Astrocyte (in vitro differentiated cells and primary cell): ENCODE results near the gene CSMD2. TPM values are rescaled to one million over a fixed set of nuclear protein-coding genes. Genes with fewer than 3 reads are reported as not detected.
A peak's percentile ranks its signal among the peaks of the same experiment; 100 is the strongest.

Experiments
- DNase-seq: peaks from one replicate; pipeline ENCODE4 v3.0.0-alpha.2; 2010; ENCODE audit warnings: low read depth
- FAIRE-seq: peaks from 2 replicates; lab custom pipeline; 2011; peaks lifted over from hg19 to GRCh38; lab: Jason Lieb, UNC
- H2AFZ ChIP-seq: 2 replicates; pipeline ENCODE4 v1.6.0; 2012; ENCODE audit warnings: low read depth, low read length, inconsistent platforms
- H3K27ac ChIP-seq: 2 replicates; pipeline ENCODE4 v1.5.1; 2011; ENCODE audit warnings: low read depth, low read length, inconsistent platforms
- H3K27me3 ChIP-seq: 2 replicates; pipeline ENCODE4 v1.6.0; 2011; ENCODE audit warnings: low read length, inconsistent platforms; ENCODE audit not compliant: insufficient read depth
- H3K36me3 ChIP-seq: 2 replicates; pipeline ENCODE4 v1.5.1; 2011; ENCODE audit warnings: low read length, inconsistent platforms; ENCODE audit not compliant: insufficient read depth
- H3K4me1 ChIP-seq: 2 replicates; pipeline ENCODE4 v1.5.1; 2011; ENCODE audit warnings: low read length, inconsistent platforms; ENCODE audit not compliant: insufficient read depth
- H3K4me2 ChIP-seq: 2 replicates; pipeline ENCODE4 v1.6.0; 2012; ENCODE audit warnings: low read length, inconsistent platforms
- H3K4me3 ChIP-seq: 2 replicates; pipeline ENCODE4 v1.5.1; 2011; ENCODE audit warnings: low read depth, mild to moderate bottlenecking, low read length, inconsistent platforms; ENCODE audit not compliant: insufficient read depth
- H3K79me2 ChIP-seq: 2 replicates; pipeline ENCODE4 v1.6.0; 2012; ENCODE audit warnings: mild to moderate bottlenecking, low read length, inconsistent platforms; ENCODE audit not compliant: insufficient read depth
- H3K9ac ChIP-seq: 2 replicates; pipeline ENCODE4 v1.6.0; 2012; ENCODE audit warnings: mild to moderate bottlenecking, low read length, inconsistent platforms
- H3K9me3 ChIP-seq: 2 replicates; pipeline ENCODE4 v1.5.1; 2012; ENCODE audit warnings: low read depth, mild to moderate bottlenecking, low read length, inconsistent platforms; ENCODE audit not compliant: insufficient read depth
- H4K20me1 ChIP-seq: 2 replicates; pipeline ENCODE4 v1.6.0; 2012; ENCODE audit warnings: low read length, inconsistent platforms; ENCODE audit not compliant: insufficient read depth
- H3K27ac Mint-ChIP-seq: one replicate; pipeline ENCODE4 v1.8.0; 2021; ENCODE audit warnings: mild to moderate bottlenecking, mixed read lengths; ENCODE audit not compliant: unreplicated experiment
- H3K27me3 Mint-ChIP-seq: one replicate; pipeline ENCODE4 v1.8.0; 2021; ENCODE audit warnings: low read depth, mixed read lengths; ENCODE audit not compliant: unreplicated experiment
- H3K36me3 Mint-ChIP-seq: one replicate; pipeline ENCODE4 v1.8.0; 2021; ENCODE audit warnings: low read depth, mixed read lengths; ENCODE audit not compliant: unreplicated experiment
- H3K4me1 Mint-ChIP-seq: one replicate; pipeline ENCODE4 v1.8.0; 2021; ENCODE audit warnings: low read depth, mixed read lengths; ENCODE audit not compliant: unreplicated experiment
- H3K4me3 Mint-ChIP-seq: one replicate; pipeline ENCODE4 v1.8.0; 2021; ENCODE audit warnings: mild to moderate bottlenecking, moderate library complexity, mixed read lengths; ENCODE audit not compliant: unreplicated experiment
- H3K9me3 Mint-ChIP-seq: one replicate; pipeline ENCODE4 v1.8.0; 2021; ENCODE audit warnings: mild to moderate bottlenecking, mixed read lengths; ENCODE audit not compliant: unreplicated experiment
- CTCF ChIP-seq: IDR thresholded peaks from 2 replicates; pipeline ENCODE4 v1.5.1; 2011; ENCODE audit warnings: low read depth, mild to moderate bottlenecking, inconsistent platforms, low read length, moderate library complexity; ENCODE audit not compliant: insufficient read depth
- EZH2 ChIP-seq: IDR thresholded peaks from 2 replicates; pipeline ENCODE4 v1.6.1; 2012; ENCODE audit warnings: mild to moderate bottlenecking, low read length, inconsistent platforms; ENCODE audit not compliant: insufficient read depth
- total RNA-seq: library from RNA; stranded (reverse); gene quantifications from 2 replicates; pipeline ENCODE4 v1.2.1, GENCODE V29; 2021

CSMD2 gene
- total RNA-seq, 1 donor from 2014 or later = 11.1 TPM

- peak overlapping the region; percentile 10 for H3K27ac Mint-ChIP-seq
- H2AFZ ChIP-seq = peak overlapping the region; percentile 69
- H3K79me2 ChIP-seq = peaks cover 17% of the 10 kb centered on the region
- no peaks in the 10 kb centered on the region for H3K36me3 Mint-ChIP-seq
- no peak for TF ChIP-seq EZH2
- TF ChIP-seq CTCF = peak; percentile 90
- H3K27me3 Mint-ChIP-seq = peaks cover 5% of the 10 kb centered on the region
- H3K27me3 ChIP-seq = no peaks in the 10 kb centered on the region
- peaks cover 37% of the 10 kb centered on the region for H3K4me1 ChIP-seq
- no peaks in the 10 kb centered on the region for H4K20me1 ChIP-seq
- H3K4me2 ChIP-seq = peak overlapping the region; percentile 58
- H3K9me3 Mint-ChIP-seq = no peaks in the 10 kb centered on the region
- H3K9me3 ChIP-seq = no peaks in the 10 kb centered on the region
- FAIRE-seq (no peak), DNase-seq (peak; percentile 61)
- H3K4me3 ChIP-seq = no peak overlapping the region
- no peak overlapping the region for H3K9ac ChIP-seq
- peak overlapping the region; percentile 36 for H3K27ac ChIP-seq
- H3K36me3 ChIP-seq = no peaks in the 10 kb centered on the region
- no peak overlapping the region for H3K4me3 Mint-ChIP-seq
- peaks cover 26% of the 10 kb centered on the region for H3K4me1 Mint-ChIP-seq
These were observed 694.5 kb downstream of the CSMD2 start for GRCh38 chr1:33470495-33471012.

GRCh38 chr1:33469691-33470090 lies 695.3 kb downstream of the CSMD2 start:
- no peaks in the 10 kb centered on the region for H3K36me3 ChIP-seq
- H3K4me1 Mint-ChIP-seq = peaks cover 26% of the 10 kb centered on the region

More at GRCh38 chr1:33469691-33470090, 695.3 kb downstream of the CSMD2 start:
- no peak overlapping the region for H3K9ac ChIP-seq
- H3K27me3 ChIP-seq = no peaks in the 10 kb centered on the region
- FAIRE-seq (no peak), DNase-seq (no peak)
- H4K20me1 ChIP-seq = no peaks in the 10 kb centered on the region
- Mint-ChIP-seq H3K27ac (no peak overlapping the region), H3K27me3 (peaks cover 5% of the 10 kb centered on the region), H3K36me3 (no peaks in the 10 kb centered on the region), H3K9me3 (no peaks in the 10 kb centered on the region), H3K4me3 (no peak overlapping the region)
- peaks cover 17% of the 10 kb centered on the region for H3K79me2 ChIP-seq
- H3K4me1 ChIP-seq = peaks cover 37% of the 10 kb centered on the region
- H3K27ac ChIP-seq = no peak overlapping the region
- no peak overlapping the region for H3K4me3 ChIP-seq
- no peak overlapping the region for H3K4me2 ChIP-seq
- H2AFZ ChIP-seq = no peak overlapping the region
- no peaks in the 10 kb centered on the region for H3K9me3 ChIP-seq
- TF ChIP-seq EZH2 (no peak), CTCF (no peak)
